ENCODE measurements around the gene ARMC8.

DNA sequence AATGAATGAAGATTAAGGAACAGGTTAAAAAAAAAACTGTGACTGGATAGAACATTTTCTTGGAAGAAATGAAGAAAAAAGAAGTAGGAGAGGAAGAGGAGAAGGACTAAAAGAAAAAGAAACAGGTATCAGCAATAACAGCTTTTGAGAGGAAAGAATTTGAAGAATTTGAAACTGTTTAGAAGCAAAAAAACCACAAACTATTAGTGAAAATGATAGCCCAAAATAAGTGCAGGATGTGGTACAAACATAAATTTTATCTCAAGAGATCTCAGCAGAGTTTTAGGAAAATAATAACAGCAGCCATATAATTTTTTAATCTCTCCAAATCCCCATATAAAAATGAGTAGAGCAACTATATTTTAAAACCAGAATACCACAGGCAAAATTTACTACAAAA is 46.2 kb upstream of the ARMC8 start:
- TF ChIP-seq CTCF (conservative IDR thresholded peaks at IDR 0.05; ENCODE audit: low read length), result no peak
- TF ChIP-seq EZH2phosphoT487 (IDR thresholded peaks at IDR 0.05; ENCODE audit: borderline replicate concordance, low read depth, low read length), result no peak
